Type B pancreatic cell (in vitro differentiated cells): Measurements from ENCODE around the gene TNRC6A. TPM values are rescaled to one million over a fixed set of nuclear protein-coding genes. Genes with fewer than 3 reads are reported as not detected.
A peak's percentile ranks its signal among the peaks of the same experiment; 100 is the strongest.

ENCODE experiments used
- DNase-seq: peaks from one replicate; pipeline ENCODE4 v3.0.0; 2021; ENCODE audit warnings: mixed read lengths; ENCODE audit not compliant: unreplicated experiment; ENCODE audit errors: extremely low spot score
- H3K27ac Mint-ChIP-seq: 2 replicates; pipeline ENCODE4 v1.8.0; 2021; ENCODE audit warnings: mild to moderate bottlenecking, mixed read lengths
- H3K27me3 Mint-ChIP-seq: 2 replicates; pipeline ENCODE4 v1.8.0; 2021; ENCODE audit warnings: mixed read lengths
- H3K36me3 Mint-ChIP-seq: 2 replicates; pipeline ENCODE4 v1.8.0; 2021; ENCODE audit warnings: mixed read lengths
- H3K4me1 Mint-ChIP-seq: one replicate; pipeline ENCODE4 v1.8.0; 2021; ENCODE audit warnings: mixed read lengths; ENCODE audit not compliant: unreplicated experiment
- H3K4me3 Mint-ChIP-seq: 2 replicates; pipeline ENCODE4 v1.8.0; 2021; ENCODE audit warnings: mild to moderate bottlenecking, mixed read lengths
- H3K9me3 Mint-ChIP-seq: 2 replicates; pipeline ENCODE4 v1.8.0; 2021; ENCODE audit warnings: mixed read lengths
- total RNA-seq: library from RNA; stranded (reverse); gene quantifications from 2 replicates; pipeline ENCODE4 v1.2.1, GENCODE V29; 2021; ENCODE audit warnings: low replicate concordance
- TF ChIP-seq, protein P1 (sequence below): fragments of 200-600 bp; sonication (generic); conservative IDR thresholded peaks from 2 replicates; pipeline ENCODE4 v1.5.0; 2021; ENCODE audit warnings: antibody characterized with exemption, mild to moderate bottlenecking

TNRC6A gene
- total RNA-seq, 1 donor from 2014 or later = 65.9 TPM

DNA sequence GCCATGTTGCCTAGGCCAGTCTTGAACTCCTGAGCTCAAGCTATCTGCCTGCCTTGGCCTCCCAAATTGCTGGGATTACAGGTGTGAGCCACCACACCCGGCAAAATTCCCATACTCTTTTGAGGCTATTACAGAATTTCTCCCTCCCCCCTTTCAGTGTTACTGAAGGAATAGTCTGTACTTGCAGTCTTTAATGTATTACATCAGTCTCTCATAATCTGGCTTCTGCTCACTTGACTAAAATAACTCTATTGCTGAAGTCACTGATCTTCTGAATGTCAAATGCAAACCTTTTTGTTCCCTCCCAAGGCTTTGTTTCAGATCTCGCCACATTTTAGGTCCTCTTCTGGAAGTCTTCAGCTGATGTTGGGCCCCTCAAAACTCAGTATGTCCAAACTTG lies 51.8 kb downstream of the TNRC6A start:
- TF ChIP-seq, protein P1, sequence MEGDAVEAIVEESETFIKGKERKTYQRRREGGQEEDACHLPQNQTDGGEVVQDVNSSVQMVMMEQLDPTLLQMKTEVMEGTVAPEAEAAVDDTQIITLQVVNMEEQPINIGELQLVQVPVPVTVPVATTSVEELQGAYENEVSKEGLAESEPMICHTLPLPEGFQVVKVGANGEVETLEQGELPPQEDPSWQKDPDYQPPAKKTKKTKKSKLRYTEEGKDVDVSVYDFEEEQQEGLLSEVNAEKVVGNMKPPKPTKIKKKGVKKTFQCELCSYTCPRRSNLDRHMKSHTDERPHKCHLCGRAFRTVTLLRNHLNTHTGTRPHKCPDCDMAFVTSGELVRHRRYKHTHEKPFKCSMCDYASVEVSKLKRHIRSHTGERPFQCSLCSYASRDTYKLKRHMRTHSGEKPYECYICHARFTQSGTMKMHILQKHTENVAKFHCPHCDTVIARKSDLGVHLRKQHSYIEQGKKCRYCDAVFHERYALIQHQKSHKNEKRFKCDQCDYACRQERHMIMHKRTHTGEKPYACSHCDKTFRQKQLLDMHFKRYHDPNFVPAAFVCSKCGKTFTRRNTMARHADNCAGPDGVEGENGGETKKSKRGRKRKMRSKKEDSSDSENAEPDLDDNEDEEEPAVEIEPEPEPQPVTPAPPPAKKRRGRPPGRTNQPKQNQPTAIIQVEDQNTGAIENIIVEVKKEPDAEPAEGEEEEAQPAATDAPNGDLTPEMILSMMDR = no peak
- Mint-ChIP-seq H3K4me1 (no peaks in the 10 kb centered on the region), H3K9me3 (no peaks in the 10 kb centered on the region), H3K36me3 (peaks cover 37% of the 10 kb centered on the region), H3K4me3 (no peak overlapping the region), H3K27ac (no peak overlapping the region), H3K27me3 (no peaks in the 10 kb centered on the region)
- DNase-seq = no peak

DNA sequence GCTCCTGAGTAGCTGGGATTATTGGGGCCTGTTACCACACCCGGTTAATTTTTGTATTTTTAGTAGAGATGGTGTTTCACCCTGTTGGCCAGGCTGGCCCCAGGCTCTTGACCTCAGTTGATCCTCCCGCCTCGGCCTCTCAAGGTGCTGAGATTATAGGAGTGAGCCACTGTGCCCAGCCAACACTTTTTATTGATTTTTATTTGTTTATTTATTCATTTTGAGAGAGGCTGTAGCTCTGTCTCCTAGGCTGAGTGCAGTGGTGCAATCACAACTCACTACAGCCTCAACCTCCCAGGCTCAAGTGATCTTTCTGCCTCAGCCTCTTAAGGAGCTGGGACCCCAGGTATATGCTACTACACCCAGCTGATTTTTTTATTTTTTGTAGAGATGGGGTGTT lies 54.7 kb downstream of the TNRC6A start:
- no peaks in the 10 kb centered on the region for H3K27me3 Mint-ChIP-seq
- H3K9me3 Mint-ChIP-seq = no peaks in the 10 kb centered on the region
- H3K4me1 Mint-ChIP-seq = no peaks in the 10 kb centered on the region
- no peak overlapping the region for H3K4me3 Mint-ChIP-seq
- no peak overlapping the region for H3K27ac Mint-ChIP-seq
- peaks cover 30% of the 10 kb centered on the region for H3K36me3 Mint-ChIP-seq
- DNase-seq = no peak
- TF ChIP-seq, protein P1 = no peak

DNA sequence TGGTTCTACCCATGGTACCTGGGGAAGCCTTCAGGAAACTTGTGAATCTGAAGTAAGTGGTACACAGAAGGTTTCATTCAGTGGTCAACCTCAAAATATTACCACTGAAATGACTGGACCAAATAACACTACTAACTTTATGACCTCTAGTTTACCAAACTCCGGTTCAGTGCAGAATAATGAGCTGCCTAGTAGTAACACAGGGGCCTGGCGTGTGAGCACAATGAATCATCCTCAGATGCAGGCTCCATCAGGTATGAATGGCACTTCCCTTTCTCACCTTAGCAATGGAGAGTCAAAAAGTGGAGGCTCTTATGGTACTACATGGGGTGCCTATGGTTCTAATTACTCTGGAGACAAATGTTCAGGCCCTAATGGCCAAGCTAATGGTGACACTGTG lies 60.4 kb downstream of the TNRC6A start:
- no peaks in the 10 kb centered on the region for H3K27me3 Mint-ChIP-seq

DNA sequence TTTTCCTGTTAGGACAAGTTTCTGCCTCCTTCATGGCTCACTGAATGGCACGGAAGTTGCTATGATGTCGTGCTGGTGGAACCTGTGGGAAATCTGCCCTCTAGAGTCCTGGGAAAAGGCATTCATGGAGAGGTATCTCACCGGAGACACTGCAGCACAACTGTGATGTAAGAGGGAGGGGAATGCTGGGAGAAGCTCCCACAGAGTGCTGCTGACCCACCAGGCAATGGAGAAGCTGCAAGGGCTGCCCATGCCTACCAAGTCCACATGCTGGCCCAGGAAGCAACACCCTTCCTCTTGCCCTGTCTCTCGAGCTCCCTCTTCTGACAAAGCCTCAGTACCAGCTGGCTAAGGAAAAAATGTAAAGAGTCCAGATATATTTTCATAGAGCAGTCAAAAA lies 71.1 kb downstream of the TNRC6A start:
- Mint-ChIP-seq H3K27me3 (no peaks in the 10 kb centered on the region), H3K4me3 (no peak overlapping the region), H3K4me1 (no peaks in the 10 kb centered on the region), H3K36me3 (peaks cover 48% of the 10 kb centered on the region), H3K27ac (peak overlapping the region; percentile 19), H3K9me3 (no peaks in the 10 kb centered on the region)
- no peak for DNase-seq
- TF ChIP-seq, protein P1 = no peak

More for the DNA sequence above, 60.4 kb downstream of the TNRC6A start:
- TF ChIP-seq, protein P1 = no peak
- Mint-ChIP-seq H3K9me3 (no peaks in the 10 kb centered on the region), H3K4me3 (no peak overlapping the region), H3K36me3 (peaks cover 31% of the 10 kb centered on the region), H3K4me1 (no peaks in the 10 kb centered on the region), H3K27ac (no peak overlapping the region)
- DNase-seq = no peak

DNA sequence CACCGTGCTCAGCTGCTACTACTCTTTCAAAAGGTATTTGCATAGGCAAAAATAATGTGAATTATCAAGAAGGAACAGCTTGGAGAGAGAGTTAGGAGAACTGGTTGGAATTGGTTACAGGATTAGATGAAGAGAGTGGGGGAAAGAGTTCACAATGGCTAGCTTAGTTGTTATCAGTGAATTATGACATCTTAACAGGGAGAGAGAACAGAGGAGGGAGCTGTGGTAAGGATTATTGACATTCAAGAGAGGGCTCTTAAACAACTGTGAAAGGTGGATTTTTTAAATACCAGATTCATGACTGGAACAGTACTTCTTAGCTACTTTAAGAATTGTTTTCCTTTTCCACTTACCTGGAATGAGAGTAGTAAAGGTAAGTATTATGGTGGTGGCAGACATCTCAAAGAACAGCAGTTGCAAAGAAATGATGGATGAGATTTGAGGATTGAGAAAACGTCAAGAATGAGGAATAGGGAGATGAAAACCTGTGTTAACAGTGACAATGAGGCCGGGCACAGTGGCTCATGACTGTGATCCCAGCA lies 72.4 kb downstream of the TNRC6A start:
- H3K4me3 Mint-ChIP-seq = no peak overlapping the region

More for the DNA sequence above, 72.4 kb downstream of the TNRC6A start:
- Mint-ChIP-seq H3K27me3 (no peaks in the 10 kb centered on the region), H3K4me1 (no peaks in the 10 kb centered on the region), H3K36me3 (peaks cover 44% of the 10 kb centered on the region), H3K27ac (peak overlapping the region; percentile 32), H3K9me3 (no peaks in the 10 kb centered on the region)
- TF ChIP-seq, protein P1 = no peak
- DNase-seq = no peak
